Renal cortical epithelial cell (primary cell): Measurements from ENCODE around the gene ME1. TPM values are rescaled to one million over a fixed set of nuclear protein-coding genes. Genes with fewer than 3 reads are reported as not detected.
"Not testable (repeated sequence)": the region's sequence is repeated elsewhere in the genome, so short reads cannot be mapped to it uniquely, and the experiment has no call there.

Experiments
- DNase-seq: peaks from one replicate; pipeline ENCODE4 v3.0.0-alpha.2; 2011; ENCODE audit warnings: low read depth
- total RNA-seq: library from RNA; depleted of rRNA; stranded (reverse); fragments of >200 nt; gene quantifications from 2 replicates; pipeline ENCODE4 v1.2.3, GENCODE V29; 2014

ME1 gene
- total RNA-seq, 1 donor from 2014 or later, result 45.3 TPM

DNA sequence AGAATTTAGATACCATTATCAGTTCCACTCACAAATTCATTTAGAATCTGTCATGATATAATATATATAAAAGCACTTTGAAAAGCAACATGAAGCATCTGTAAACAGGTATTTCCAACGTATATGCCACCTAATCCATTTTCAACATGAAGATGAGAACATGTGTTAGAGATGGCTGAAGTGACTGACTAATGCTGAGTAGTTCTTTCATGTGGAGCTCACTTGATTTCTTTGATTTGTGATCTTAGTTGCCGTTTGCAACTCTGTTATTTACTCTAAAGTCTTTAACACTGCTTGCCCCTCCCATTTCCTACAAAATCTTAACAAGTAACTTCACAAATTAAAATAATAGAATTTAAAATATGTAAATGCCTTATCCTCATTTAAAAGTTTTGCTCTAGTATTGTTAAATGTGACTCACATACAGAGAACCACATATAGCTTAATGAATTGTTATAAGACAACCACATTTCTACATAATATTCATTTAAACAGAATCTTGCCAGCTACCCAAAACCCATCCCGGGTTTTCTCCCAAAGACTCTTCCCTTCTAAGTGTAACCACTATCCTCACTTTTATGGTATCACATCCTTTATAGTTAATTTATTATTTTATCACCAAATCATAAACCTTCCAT, 78.3 kb downstream of the ME1 start:
- DNase-seq, result no peak

DNA sequence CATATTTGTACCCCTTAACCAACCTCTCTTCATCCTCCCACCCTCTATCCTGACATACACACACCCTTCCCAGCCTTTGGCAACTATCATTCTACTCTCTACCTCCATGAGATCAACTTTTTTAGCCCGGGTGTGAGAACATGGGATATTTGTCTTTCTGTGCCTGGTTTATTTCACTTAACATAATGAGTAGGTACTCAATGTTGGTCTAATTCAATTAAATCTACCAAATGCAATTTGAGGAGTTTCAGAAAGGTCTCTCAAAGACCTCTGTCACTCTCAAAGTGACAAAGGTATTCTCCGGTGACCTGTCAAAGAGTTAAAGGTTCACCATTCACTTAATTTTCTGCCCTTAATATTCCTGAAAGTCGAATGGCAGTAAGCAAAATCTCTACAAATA, 87.7 kb downstream of the ME1 start:
- no peak for DNase-seq

DNA sequence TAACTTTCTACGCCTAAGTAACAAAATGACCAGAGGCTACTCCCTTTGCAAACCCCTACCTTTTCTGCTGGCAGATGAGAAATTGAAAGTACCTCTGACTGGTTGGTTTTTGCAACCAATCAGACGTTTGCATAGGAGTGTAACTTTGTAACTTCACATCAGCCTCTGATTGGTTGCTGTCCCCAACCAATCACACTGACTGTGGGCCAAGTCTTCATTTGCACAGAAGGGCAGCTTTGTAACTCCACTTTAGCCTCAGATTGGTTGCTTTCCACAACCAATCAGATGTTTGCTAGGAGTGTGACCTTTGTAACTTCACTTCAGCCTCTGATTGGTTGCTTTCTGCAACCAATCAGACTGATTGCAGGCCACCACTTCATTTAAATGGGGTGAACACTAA, 89.1 kb downstream of the ME1 start:
- no peak for DNase-seq

DNA sequence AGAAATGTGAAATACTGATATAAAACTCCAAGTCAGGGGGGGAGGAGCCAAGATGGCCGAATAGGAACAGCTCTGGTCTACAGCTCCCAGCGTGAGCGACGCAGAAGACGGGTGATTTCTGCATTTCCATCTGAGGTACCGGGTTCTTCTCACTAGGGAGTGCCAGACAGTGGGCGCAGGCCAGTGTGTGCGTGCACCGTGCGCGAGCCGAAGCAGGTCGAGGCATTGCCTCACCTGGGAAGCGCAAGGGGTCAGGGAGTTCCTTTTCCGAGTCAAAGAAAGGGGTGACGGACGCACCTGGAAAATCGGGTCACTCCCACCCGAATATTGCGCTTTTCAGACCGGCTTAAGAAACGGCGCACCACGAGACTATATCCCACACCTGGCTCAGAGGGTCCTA, 96.9 kb downstream of the ME1 start:
- not testable (repeated sequence) for DNase-seq

DNA sequence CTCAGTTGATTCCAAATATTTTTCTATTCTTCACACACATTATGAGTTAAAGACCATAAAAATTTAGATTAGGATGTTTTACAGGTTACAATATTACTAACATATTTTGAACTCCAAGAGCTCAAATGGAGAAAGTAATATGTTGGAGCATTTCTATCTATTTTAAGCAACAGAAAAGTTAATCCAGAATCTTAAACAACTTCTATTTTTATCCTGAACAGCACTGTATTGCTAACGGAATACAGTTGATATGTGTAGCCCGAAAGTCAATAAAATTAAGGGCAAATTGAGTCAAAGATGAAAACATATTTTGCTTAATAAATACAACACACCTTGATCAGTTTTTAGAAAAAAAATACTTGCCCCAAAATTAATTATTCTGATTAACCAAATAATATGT, 97.4 kb downstream of the ME1 start:
- DNase-seq, result no peak

DNA sequence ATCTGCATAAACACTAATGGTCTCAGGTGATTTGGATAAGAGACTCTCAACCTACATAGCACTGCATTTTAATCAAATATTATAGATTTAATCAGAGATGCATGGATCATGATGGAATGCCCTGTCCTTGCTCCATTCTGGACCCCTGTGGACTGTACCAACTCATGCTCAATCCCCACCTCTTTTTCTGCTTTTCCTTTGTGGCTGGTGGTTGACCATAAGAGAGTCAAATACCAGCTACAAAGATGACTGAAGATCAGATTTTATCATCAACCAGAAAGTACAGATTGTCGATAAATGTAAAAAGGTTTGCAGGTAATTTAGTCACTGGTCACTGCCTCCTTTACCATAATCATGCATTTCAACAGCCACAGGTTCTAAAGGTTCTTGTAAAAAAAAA, 116.2 kb downstream of the ME1 start:
- DNase-seq, result no peak

DNA sequence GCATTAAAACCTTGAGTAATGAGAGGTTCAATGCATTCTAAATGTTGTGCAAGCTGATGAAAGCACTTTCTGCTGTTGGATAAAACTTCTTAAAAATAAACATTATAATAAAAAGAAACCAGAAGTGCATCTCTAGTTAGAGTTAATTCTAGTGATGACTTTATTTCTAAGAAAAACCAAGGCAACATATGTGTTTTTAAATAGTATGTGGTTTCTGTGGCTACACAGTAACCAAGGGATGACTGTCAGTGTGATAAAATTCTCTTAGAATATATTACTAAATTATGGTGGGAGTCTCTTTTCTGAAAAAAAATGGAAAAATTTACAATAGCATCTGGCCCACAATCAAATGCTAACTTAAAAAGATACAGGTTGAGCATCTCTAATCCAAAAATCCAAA, 117.0 kb downstream of the ME1 start:
- DNase-seq, result no peak

DNA sequence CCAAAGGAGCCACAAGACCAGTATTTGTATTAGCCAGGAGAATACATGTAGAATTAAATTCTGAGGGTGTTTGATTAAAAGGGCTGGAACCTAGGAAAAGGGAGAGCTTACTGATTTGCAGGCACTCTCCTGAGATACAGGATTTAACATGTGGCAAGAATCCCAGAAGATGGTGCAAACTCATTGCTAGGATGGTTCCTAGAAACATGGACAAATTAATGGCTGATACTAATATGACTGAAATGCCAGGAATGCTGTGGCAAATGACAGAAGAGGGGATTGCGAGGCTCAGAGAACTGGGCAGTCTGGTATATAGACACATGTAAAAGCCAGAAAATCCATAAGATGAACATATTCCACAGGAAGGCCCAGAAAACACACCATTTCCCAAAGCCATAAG, 119.6 kb downstream of the ME1 start:
- no peak for DNase-seq

DNA sequence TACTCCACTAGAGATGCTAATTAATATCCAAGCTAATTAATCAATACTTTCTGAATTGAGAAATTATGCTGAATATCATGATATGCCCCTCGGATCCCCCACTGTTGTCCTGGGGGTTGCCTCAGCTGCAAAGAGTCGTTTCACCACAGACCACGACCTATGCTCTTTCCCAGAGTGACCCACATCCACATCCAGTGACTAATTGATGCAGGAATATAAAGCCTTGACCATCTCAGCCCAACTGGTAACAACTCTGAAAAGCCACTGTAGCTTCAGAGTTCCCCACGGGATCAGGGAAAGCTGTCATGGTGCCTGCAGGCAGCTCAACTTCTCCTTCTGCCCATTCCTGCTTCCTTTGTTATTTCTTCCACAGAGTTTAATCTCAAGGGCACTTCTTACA, 120.8 kb downstream of the ME1 start:
- DNase-seq, result no peak

DNA sequence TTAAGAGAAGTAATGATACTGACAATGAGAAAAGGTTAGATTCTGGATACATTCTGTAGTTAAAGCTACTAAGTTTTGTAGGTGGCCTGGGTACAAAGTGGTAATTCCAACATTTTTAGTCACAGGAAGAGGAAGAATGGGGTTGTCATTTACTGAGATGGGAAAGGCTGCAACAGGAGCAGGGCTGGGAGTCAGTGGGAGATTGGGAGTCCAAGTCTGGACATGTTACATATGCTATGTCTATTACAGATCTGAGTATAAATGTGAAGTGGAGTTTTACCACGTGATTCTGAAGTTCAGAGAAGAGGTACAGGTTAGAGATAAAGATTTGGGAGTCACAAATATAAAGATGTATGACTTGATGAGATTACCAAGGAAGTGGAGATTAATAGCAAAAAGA, 121.5 kb downstream of the ME1 start:
- DNase-seq, result no peak

DNA sequence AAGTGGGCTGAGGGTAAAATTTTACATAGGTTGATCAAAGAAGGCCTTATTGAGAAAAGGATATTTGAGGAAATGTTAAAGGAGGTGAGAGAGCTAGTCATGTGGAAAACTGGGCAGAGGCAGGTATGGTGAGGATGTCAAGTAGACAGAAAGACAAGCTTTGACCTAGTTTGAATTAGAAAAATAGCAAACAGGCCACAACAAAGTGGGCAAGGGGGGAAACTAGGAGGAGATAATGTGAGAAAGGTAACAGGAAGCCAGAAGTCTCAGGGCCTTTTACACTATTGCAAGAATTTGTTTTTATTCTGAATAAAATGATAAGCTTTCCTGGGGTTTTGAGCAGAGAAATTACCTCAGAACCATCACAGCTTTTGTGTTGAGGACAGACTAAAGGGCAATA, 122.0 kb downstream of the ME1 start:
- DNase-seq, result no peak

DNA sequence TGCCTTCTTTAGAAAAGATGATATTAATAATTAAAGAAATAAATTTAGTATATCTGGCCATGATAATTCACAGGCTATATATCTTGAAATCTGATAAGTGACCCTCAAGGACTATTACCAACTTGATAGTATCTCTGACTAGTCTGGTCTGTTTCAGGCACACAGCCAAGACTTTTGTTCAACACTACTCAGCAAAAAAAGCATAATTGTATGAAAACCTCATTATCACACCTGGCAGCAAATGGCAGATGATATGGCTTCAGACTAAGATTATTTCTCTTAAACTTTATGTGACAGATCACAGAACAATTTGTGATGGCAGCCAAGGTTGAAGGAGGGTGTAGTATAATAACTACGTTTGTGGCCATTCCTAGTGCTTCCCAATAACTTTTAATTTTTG, 123.0 kb downstream of the ME1 start:
- no peak for DNase-seq

DNA sequence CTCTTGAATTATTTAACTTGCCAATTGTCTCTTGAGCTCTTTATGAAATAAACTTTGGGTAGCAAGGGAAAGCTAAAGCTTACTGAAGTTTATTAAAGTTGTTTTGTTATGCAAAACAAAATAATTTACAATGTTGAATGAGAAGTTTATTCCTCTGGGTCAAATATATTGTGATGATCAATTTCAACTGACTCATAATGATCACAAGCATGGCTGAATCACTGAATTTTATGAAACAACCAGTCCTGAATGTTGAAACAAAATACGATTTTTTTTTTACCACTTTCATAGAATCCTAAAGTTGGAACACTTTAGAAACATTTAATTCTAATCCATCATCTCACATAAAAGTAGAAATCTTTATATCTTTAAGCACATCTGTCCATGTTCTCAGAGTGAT, 127.4 kb downstream of the ME1 start:
- no peak for DNase-seq

DNA sequence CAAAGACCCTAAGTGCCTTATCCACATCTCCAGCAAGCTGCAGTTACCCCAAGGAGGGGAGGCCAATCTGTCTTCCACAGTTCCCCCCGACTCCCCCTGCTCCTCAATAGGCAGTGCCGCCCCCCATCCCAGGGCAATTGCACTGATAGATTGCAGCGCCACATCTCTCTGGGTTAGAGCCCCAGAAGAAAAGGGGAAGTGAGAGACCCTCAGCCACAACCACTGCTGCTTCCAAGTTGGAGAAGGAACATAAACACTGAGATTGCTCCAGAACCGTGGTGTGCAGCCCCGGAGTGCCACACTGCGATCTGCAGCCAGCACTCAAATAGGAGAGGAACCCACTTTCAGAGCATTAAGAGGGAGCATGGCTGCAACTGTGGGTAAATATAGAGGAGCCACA, 136.2 kb downstream of the ME1 start:
- DNase-seq, result no peak

DNA sequence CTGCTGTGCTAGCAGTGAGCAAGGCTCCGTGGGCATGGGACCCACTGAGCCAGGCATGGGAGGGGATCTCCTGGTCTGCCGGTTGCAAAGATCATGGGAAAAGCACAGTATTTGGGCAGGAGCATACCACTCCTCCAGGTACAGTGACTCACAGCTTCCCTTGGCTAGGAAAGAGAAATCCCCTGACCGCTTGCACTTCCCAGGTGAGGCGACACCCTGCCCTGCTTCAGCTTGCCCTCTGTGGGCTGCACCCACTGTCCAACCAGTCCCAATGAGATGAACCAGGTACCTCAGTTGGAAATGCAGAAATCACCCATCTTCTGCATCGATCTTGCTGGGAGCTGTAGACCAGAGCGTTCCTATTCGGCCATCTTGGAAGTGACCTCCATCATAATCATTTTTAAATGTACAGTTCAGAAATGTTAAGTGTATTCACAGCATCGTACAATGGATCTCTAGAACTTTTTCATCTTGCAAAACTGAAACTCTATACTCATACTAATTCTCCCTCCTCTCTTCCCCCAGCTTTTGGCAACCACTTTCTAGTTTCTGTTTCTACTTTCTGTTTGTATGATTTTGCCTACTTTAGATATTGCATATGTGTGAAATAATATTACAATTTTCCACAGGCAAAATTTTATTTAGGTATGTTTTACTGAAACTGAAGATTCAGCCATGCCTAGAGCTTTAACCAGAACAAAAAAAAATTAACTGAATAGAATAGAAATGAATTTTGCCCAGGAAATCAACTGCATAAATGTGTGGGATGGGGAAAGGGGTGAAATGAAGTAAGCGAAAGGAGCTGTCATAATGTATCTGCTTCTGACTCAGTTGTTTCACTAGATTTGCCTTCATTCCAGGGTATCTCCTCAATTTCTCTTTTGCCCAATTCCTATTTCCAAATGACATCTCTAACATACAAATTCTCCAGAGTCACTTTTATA, 137.7 kb downstream of the ME1 start:
- DNase-seq, result no peak

DNA sequence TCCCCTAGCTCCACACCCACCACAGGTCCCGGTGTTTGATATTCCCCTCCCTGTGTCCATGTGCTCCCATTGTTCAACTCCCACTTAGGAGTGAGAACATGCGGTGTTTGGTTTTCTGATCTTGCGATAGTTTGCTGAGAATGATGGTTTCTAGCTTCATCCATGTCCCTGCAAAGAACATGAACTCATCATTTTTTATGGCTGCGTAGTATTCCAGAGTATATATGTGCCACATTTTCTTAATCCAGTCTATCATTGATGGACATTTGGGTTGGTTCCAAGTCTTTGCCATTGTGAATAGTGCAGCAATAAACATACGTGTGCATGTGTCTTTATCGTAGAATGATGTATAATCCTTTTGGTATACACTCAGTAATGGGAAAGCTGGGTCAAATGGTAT, 143.6 kb downstream of the ME1 start:
- not testable (repeated sequence) for DNase-seq

DNA sequence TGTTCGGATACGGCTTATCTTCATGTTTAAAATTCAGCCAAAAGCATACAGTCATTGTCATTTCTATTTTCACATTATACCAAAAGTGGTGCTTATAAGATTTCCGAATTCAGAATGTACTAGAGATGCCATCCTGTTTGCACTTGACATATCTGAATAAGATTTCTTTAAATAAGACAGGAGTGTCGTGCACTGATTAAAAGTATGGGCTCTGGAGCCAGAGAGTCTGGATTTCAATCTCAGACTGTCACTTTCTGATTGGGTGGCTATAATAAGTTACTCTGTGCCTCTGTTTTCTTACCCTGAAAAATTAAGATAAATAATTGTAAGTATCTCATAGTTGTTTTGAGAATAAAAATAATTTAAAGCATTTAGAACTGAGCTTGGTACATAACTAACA, 144.9 kb downstream of the ME1 start:
- DNase-seq, result no peak

DNA sequence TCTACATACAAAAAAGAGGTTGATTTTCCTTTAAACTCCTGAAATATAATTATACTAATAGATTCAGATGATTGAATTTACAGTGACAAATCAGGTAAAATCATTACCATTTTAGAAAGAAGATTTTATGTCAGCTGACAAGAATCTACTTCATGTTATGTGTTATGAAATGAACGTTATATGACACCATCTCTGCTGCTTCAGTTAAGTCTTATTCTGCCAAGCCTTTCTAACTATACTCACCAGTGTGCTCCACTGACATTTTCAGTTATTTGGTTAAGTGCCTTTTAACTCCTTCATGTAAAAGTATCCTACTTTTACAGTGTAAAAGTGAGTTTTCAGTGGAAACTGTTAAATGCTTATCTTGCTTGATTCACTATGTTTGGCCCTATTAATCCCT, 157.3 kb downstream of the ME1 start:
- DNase-seq, result no peak

DNA sequence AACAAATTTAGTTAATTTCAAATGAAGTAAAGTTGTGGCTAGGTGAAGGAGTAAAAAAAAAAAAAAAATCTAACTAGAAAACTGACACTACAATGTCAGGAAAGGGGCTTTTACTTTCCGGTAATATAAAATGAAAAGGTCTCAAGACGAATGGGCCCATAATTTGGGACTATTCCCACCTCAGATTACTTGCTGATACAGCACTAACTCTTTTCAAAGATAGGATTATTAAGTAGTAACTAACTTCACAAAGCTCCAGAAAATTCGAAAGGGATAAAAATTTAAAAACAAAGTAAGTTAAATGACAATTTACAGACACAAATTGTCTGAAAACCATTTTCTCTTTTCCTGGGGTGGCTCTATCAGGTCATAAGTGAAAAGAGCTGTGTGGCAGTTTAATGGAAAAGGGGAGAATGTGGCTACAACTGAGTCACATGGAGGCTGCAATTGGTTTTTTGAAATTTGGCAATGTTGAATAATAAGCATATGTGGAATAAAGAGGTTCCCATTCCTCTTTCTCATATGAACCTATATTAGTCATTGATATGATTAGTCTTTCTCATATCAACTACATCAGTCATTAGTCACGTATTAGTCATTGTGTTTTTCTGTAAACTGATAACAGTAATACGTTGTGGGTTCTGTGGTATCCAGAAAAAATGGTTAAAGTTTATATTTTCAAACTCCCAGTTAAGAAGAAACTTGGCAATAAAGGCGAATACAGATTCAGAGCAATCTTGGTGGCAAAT, 159.7 kb downstream of the ME1 start:
- peak; percentile 39 for DNase-seq

DNA sequence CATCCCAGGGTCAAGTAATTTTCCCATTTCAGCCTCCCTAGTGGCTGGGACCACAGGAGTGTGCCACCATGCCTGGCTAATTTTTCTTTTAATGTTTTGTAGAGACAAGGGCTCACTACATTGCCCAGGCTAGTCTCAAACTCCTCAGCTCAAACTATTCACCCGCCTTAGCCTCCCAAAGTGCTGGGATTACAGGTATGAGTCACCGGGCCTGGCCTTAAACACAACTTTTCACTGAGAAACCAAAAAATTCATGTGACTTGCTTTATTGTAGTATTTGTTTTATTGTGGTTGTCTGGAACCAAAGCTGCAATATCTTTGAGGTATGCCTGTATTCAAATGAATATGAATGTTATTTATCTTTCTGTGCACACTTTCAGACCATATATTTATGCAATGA, 165.5 kb downstream of the ME1 start:
- DNase-seq, result peak; percentile 14

DNA sequence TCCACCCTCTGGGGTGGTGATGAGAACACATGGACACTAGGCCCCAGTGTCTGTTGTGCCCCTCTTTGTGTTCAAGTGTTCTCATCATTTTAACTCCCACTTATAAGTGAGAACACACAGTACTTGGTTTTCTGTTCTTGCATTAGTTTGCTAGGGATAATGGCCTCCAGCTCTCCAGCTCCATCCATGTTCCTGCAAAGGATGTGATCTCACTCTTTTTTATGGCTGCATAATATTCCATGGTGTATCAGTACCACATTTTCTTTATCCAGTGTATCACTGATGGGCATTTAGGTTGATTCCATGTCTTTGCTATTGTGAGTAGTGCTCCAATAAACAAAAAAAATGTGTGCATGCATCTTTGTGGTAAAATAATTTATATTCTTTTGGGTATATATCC, 170.3 kb downstream of the ME1 start:
- DNase-seq, result no peak

DNA sequence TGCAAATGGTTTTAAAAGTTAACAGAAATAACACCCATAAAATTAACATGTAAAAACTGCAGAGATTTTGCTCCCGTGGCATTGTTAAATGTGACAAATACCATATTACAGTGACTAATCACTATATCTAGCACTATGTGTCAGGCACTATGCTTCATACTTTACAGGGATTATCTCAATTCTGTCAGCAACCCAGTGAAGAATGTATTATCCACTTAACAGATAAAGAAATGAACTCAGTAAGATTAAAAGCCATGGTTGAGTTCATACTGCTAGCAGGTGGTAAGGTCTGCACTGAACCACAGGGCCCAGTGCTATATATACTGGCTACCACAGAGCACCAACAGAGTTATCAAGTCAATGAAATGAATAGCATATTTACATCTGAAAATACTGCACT, 172.3 kb downstream of the ME1 start:
- no peak for DNase-seq

DNA sequence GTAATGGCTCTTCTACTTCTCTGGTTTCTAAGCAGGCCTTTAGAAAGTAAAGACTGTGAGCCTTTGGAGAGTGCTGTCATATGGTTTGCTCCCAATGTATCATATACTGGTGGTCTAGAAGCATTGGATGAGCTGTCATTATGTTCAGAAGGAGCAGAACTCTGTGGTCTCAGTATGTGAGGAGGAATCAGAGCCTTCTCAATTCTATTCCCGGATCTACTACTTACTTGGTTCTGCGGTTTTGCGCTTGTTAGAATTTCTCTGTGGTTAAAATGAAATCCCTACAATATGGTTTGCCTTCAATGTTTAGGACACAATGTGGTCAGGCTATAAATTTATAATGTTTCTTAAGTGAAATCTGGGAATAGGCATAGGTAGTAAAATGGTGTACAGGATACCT, 173.1 kb downstream of the ME1 start:
- DNase-seq, result no peak
